ENCODE results near the gene KIR2DL1.
"Not testable (repeated sequence)": the region's sequence is repeated elsewhere in the genome, so short reads cannot be mapped to it uniquely, and the experiment has no call there.

KIR2DL1 gene

GRCh38 chr19:54803410-54803809, 33.8 kb downstream of the KIR2DL1 start, which contains the start of gene KIR2DL4:
TSS of gene KIR2DL4 (plus strand) at chr19:54803610. CDS start at chr19:54803652, 42 bp downstream.
- no peak for DNase-seq (ENCODE audit: insufficient read length, low spot score)
- no peak for FAIRE-seq
- no peak for TF ChIP-seq CTCF (IDR thresholded peaks at IDR 0.05; ENCODE audit: insufficient read depth, missing control alignments)

GRCh38 chr19:54804101-54804500, 34.5 kb downstream of the KIR2DL1 start:
- no peak for FAIRE-seq
- TF ChIP-seq CTCF (IDR thresholded peaks at IDR 0.05; ENCODE audit: insufficient read depth, missing control alignments), result no peak
- no peak for DNase-seq (ENCODE audit: insufficient read length, low spot score)

- TF ChIP-seq CTCF (IDR thresholded peaks at IDR 0.05; ENCODE audit: insufficient read depth, missing control alignments), result no peak
- FAIRE-seq (no peak), DNase-seq (ENCODE audit: insufficient read length, low spot score) (no peak)
Measured at GRCh38 chr19:54804571-54804970, 35.0 kb downstream of the KIR2DL1 start.

- FAIRE-seq (no peak), DNase-seq (ENCODE audit: insufficient read length, low spot score) (no peak)
- TF ChIP-seq CTCF (IDR thresholded peaks at IDR 0.05; ENCODE audit: insufficient read depth, missing control alignments), result no peak
Measured at GRCh38 chr19:54805665-54806515, 36.3 kb downstream of the KIR2DL1 start.

GRCh38 chr19:54806516-54806838, 36.9 kb downstream of the KIR2DL1 start:
- FAIRE-seq, result no peak
- no peak for TF ChIP-seq CTCF (IDR thresholded peaks at IDR 0.05; ENCODE audit: insufficient read depth, missing control alignments)
- no peak for DNase-seq (ENCODE audit: insufficient read length, low spot score)

GRCh38 chr19:54814571-54814970, 45.0 kb downstream of the KIR2DL1 start:
- DNase-seq (ENCODE audit: insufficient read length, low spot score); FAIRE-seq: not testable (repeated sequence)

- not testable (repeated sequence) for FAIRE-seq; DNase-seq (ENCODE audit: insufficient read length, low spot score)
Measured at GRCh38 chr19:54816251-54816650, 46.7 kb downstream of the KIR2DL1 start, which contains the start of gene KIR3DL1. TSS of gene KIR3DL1 (plus strand) at chr19:54816468.

- no peak for DNase-seq (ENCODE audit: insufficient read length, low spot score)
- FAIRE-seq, result no peak
- TF ChIP-seq CTCF (IDR thresholded peaks at IDR 0.05; ENCODE audit: insufficient read depth, missing control alignments), result no peak
Measured at GRCh38 chr19:54817670-54818536, 48.3 kb downstream of the KIR2DL1 start.

- DNase-seq (ENCODE audit: insufficient read length, low spot score); FAIRE-seq: not testable (repeated sequence)
Measured at GRCh38 chr19:54824416-54824815, 54.8 kb downstream of the KIR2DL1 start.

GRCh38 chr19:54825326-54825725, 55.7 kb downstream of the KIR2DL1 start:
- DNase-seq (ENCODE audit: insufficient read length, low spot score); FAIRE-seq: not testable (repeated sequence)

- not testable (repeated sequence) for DNase-seq (ENCODE audit: insufficient read length, low spot score); FAIRE-seq
Measured at GRCh38 chr19:54828064-54828463, 58.5 kb downstream of the KIR2DL1 start.
